ENCODE measurements around the gene RFWD3. TPM values are rescaled to one million over a fixed set of nuclear protein-coding genes. Genes with fewer than 3 reads are reported as not detected.
"Not testable (repeated sequence)": the region's sequence is repeated elsewhere in the genome, so short reads cannot be mapped to it uniquely, and the experiment has no call there.

RFWD3 gene
- polyA plus RNA-seq (2013, experiment 1 of 2; ENCODE audit: insufficient read length): 29.2 TPM
- polyA plus RNA-seq (2013, experiment 2 of 2; ENCODE audit: insufficient read length): 11.8 TPM

DNA sequence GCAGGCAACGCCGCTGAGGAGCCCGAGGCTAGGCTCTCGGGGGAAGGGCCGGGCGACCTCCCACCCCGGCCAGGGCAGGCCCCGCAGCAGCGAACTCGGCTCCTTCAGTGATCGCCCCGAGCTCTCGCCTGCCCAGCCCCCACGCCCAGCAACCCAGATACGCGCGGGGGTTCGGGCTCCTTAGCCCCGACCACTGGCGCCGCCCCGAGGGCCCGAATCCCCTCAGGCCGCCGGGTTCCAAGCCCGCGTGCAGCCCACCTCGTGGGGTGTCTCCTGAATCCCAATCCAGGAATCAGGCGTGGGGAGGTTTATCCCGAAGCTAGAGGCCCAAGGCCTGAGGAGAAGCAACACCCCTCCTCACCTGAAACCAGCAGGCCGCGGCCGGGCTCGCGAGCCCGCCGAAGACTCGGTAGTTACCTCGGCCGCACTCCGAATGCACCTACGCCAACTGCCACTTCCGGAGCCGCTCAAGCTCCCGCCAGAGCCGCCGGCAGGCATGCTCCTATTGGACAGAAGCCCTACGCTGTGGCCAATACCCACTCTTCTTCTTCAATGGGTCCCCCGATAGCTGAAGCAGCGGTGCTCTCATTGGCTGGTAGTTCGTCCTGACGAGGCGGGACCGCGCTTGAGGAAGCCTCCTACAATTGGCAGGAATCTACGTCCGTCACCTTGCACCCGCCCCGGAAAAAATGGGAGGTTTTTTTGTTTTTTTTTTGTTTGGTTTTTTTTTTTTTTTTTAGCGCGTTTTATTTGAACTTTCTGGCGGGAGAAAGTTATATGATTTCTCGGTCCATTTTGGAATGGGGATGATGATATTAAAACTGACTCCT, at the start of gene RFWD3:
Gene RFWD3, minus strand, starts transcription at position 453 of the 830 bp plus-strand sequence. CDS start 5,428 bp downstream, outside the sequence.
- peak; percentile 98 for DNase-seq

GRCh38 chr16:74716355-74716754, 49.7 kb upstream of the RFWD3 start:
- no peak for DNase-seq

GRCh38 chr16:74713876-74714275, 47.2 kb upstream of the RFWD3 start:
- DNase-seq: no peak

GRCh38 chr16:74713325-74713724, 46.6 kb upstream of the RFWD3 start:
- DNase-seq: no peak

GRCh38 chr16:74711938-74712337, 45.3 kb upstream of the RFWD3 start:
- DNase-seq: no peak

- DNase-seq: no peak
Observed at GRCh38 chr16:74710401-74710800, 43.7 kb upstream of the RFWD3 start.

DNA sequence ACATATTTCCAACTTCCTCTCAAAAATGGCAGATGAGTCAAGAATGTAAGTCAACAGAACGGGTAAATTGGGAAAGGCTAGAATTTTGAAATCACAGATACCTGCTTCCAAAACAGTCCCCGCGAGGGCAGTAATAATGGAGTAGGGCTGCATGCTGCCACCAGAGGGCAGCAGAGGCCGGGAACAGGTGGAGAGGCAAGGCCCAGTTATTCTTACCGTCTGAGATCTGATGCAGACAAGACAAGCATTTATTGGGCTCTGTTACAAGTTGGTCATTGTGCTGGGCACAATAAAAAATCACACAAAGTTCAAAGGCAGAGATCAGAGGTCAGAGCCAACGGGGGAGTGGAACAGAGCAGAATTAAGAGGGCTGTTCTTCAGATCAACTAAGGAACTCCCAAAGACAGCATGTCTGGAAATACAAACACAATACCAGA, 42.8 kb upstream of the RFWD3 start:
- peak; percentile 53 for DNase-seq

DNA sequence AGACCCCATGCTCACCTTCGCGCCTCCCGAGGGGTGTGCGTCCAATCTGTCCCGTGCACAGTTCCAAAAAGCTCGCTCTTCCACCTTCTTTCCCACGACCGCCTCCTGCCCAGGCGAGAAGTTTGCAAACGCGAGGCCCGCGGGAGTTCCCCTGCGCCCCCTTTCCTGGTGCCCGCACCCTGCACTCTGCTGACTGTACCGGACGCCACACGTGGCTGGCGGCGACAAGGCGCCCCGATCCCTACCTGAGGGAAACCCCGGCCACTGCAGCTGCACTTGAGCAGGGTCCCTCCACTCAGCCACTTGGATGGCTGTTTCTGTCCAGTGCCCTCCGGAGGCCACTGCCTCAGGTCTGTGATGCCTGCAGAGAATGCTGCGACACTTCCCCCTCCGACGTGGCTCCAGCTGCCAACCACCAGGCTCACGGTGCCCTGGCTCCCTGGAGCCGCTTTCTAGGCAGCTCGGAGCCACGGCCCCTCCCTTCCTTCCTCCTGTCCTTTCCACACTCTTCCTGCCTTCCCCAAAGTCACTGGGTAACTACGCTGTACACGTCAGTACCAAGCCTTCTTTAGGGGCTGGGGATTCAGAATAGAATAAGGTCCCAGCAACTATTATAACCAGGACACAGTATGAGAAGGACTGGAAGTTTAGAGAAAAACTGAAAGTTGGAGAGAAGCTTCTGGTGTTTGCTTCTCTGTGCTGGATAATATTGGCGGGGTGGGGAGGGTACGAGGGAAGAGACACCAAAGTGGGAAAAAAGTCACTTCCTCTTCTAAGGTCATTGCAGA, 34.0 kb upstream of the RFWD3 start, which contains the start of gene MLKL:
Gene MLKL, minus strand, starts transcription at position 425 of the 788 bp plus-strand sequence. CDS start 5,105 bp downstream, outside the sequence.
- DNase-seq: peak; percentile 60

DNA sequence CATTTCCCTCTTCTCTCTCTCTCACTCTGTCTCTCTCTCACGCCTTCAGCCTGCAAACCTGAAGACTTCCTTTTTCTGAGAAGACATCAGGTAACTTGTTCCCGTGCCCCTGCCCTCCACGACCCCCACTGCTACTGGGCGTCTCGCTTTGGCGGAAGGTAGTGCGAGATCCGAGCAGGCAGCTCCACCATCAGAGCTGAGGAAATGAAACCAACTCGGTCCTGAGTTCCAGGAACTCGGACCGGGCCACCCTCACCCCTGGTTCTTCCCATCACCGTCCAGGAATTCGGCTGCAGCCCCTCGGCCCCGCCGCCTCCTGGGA, 33.4 kb upstream of the RFWD3 start:
- peak; percentile 16 for DNase-seq

GRCh38 chr16:74699666-74700065, 33.0 kb upstream of the RFWD3 start:
- no peak for DNase-seq

DNA sequence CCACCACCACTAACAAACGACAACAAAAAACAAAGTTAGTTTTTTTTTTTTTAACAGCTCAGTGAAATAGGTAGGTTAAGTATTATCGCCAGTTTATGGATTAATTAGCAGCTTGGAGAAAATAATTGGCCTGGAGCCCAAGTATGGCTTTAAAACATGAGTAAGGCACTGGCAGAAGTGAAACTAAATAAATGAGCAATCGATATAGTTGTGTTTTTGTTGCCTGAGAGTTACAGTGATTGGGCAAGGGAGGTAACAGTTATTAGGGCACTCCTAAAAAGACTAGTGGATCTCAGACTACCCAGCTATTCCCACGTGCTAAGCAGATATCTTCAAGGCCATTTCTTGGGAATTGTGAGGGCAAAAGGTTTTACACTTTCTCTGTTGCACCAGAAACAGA, 31.5 kb upstream of the RFWD3 start:
- DNase-seq: no peak

DNA sequence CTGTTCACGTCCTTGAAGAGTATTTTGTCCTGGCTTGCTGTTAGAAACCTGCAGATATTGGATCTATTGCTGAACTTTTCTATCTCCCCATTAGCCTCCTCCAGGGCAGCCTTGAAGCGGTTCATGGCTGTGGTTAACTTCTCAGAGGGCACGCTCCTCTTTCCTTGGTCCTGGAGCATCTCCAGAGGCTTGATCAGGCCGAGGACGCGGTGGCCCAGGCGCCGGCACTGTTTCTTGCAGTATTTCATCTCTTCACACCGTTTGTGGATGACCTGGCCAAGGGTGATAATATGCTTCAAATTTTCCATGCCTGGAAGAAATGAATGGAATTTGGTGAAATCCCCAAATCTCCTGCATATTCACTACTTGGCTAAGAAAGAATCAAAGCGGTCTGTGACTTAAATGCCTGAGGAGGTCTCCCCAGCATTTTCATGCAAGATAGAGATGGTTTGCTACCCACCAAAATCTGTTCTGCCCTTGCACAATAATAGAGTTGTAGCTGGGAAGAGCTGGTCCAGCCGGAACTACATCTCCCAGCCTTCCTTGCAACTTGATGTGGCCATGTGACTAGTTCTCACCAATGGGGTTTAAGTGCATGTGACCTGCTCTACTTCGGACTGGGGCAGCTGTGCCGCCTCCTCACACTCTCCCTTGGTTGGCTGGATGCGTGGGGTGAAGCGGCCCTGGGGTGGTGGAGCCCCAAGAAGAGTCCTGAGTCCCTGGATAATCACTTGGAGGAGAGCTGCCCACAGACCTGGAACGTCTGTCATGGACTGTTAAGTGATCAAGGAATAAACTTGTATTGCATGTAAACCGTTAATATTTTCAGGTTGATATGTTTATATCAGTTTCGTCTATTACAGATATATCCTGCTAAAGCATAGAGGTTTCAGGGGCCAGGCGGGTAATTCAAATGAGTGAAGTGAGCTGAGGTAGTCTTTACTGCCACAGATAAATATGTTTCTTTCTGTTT, 29.1 kb upstream of the RFWD3 start:
- DNase-seq: peak; percentile 89

- DNase-seq: no peak
Observed at GRCh38 chr16:74691093-74691855, 24.6 kb upstream of the RFWD3 start.

- DNase-seq: no peak
Observed at GRCh38 chr16:74682556-74682955, 15.9 kb upstream of the RFWD3 start.

DNA sequence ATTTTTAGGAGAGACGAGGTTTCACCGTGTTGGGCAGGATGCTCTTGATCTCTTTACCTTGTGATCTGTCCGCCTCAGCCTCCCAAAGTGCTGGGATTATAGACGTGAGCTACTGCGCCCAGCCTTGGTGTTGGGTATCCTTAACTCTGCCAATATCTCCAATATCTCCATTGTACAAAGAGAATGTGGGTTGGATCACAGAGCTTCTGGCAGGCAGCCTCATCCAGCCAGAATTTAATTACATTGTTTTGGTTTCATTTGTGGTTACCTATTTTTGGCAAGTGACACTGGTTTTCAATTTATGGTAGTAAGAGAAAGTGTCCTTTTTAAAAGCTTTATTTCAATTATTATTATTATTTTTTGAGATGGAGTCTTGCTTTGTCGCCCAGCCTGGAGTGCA, 14.0 kb upstream of the RFWD3 start:
- DNase-seq: no peak

DNA sequence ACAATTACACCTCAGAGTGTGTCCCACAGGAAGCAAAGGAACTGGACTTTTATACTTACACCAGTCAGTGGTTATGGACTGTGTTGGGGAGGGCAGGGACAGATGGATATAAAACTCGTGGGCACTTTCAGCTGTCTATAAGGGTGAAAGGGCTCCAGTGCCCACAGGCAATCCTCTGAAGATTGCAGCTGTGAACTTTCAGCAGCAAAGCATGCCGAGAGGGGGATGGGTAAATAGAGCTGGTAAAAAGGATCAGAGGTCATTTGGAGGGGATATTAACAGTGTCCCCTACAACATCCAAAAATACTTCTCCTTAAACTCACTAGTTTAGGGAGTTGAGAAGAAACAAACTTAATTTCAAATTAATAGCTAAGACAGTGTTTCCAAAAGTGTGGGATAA, 13.3 kb upstream of the RFWD3 start:
- DNase-seq: no peak

DNA sequence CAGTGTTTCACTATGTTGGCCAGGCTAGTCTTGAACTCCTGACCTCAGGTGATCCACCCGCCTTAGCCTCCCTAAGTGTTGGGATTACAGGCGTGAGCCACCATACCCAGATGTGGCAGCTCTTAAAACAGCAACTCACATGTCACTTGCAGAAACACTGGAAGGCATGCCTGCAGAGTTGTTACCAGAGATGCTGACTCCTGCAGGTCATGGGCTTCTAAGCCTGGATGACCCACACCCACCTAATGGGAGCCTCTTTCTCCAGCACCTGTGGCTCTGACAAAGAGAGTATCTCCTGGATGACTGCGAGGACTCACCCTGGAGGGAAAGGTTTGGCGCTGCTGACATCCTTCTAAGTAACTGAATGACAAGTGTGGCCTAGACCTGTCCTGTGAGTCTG, 11.2 kb upstream of the RFWD3 start:
- no peak for DNase-seq

- DNase-seq: no peak
Observed at GRCh38 chr16:74673876-74674275, 7.2 kb upstream of the RFWD3 start.

DNA sequence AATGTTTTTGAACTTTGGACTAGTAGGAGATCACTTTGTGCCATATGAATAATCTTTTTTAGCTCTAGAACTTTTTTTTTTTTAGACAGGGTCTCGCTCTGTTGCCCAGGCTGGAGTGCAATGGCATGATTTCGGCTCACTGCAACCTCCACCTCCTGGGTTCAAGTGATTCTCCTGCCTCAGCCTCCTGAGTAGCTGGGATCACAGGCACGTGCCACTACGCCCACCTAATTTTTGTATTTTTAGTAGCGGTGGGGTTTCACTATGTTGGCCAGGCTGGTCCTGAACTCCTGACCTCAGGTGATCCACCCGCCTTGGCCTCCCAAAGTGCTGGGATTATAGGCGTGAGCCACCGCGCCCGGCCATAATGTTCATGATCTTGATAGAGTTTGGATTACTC, 2.2 kb upstream of the RFWD3 start:
- DNase-seq: not testable (repeated sequence)

- peak; percentile 27 for DNase-seq
Observed at GRCh38 chr16:74667255-74667700, 601 bp upstream of the RFWD3 start.

DNA sequence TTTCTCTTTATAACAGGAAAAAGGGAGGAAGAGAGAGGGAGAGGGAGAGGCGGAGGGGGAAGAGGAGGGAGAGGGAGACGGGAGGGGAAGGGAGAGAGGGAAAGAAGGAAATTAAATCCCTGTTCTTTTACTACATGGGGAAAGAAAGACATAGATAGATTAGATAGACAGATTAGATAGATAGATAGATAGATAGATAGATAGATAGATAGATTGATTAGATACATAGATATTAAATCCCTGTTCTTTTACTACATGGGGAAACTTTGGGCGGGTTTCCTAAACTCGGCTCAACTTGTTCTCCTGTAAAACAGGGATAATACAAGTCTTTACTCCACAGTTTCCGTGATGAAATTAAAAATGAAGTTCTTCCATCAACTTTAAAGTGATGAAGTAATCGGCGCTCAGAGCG, 661 bp downstream of the RFWD3 start:
- DNase-seq: no peak

Data from fibroblast of skin of back (primary cell).